Activated CD4-positive, alpha-beta T cell treated with anti-CD3 and anti-CD28 coated beads for 48 hours (primary cell): ENCODE measurements around the gene CDK19.
"Not testable (repeated sequence)": the region's sequence is repeated elsewhere in the genome, so short reads cannot be mapped to it uniquely, and the experiment has no call there.

Experiments used
- DNase-seq: peaks from one replicate; pipeline ENCODE4 v3.0.0-alpha.2; 2020

The CDK19 gene

GRCh38 chr6:110813338-110814101, 1.7 kb downstream of the CDK19 start:
- no peak for DNase-seq

GRCh38 chr6:110812719-110813118, 2.5 kb downstream of the CDK19 start:
- no peak for DNase-seq

- no peak for DNase-seq
Observed at GRCh38 chr6:110810896-110811586, 4.2 kb downstream of the CDK19 start.

- no peak for DNase-seq
Observed at GRCh38 chr6:110809792-110810191, 5.5 kb downstream of the CDK19 start.

GRCh38 chr6:110802175-110802574, 13.1 kb downstream of the CDK19 start:
- DNase-seq = not testable (repeated sequence)

GRCh38 chr6:110800839-110801196, 14.5 kb downstream of the CDK19 start:
- no peak for DNase-seq

GRCh38 chr6:110800196-110800838, 15.0 kb downstream of the CDK19 start:
- no peak for DNase-seq

GRCh38 chr6:110799655-110800054, 15.6 kb downstream of the CDK19 start:
- DNase-seq = no peak

- no peak for DNase-seq
Observed at GRCh38 chr6:110799189-110799588, 16.1 kb downstream of the CDK19 start.

GRCh38 chr6:110795271-110795670, 20.0 kb downstream of the CDK19 start:
- DNase-seq = no peak

- no peak for DNase-seq
Observed at GRCh38 chr6:110786696-110787095, 28.6 kb downstream of the CDK19 start.

- DNase-seq = no peak
Observed at GRCh38 chr6:110786271-110786670, 29.0 kb downstream of the CDK19 start.

- DNase-seq = no peak
Observed at GRCh38 chr6:110784610-110784979, 30.7 kb downstream of the CDK19 start.

GRCh38 chr6:110781522-110782214, 33.6 kb downstream of the CDK19 start:
- no peak for DNase-seq

- no peak for DNase-seq
Observed at GRCh38 chr6:110778333-110778732, 36.9 kb downstream of the CDK19 start.

GRCh38 chr6:110777636-110778035, 37.6 kb downstream of the CDK19 start:
- no peak for DNase-seq

GRCh38 chr6:110776413-110776812, 38.9 kb downstream of the CDK19 start:
- no peak for DNase-seq

- no peak for DNase-seq
Observed at GRCh38 chr6:110769923-110770322, 45.3 kb downstream of the CDK19 start.

- no peak for DNase-seq
Observed at GRCh38 chr6:110768057-110768456, 47.2 kb downstream of the CDK19 start.

GRCh38 chr6:110761371-110761770, 53.9 kb downstream of the CDK19 start:
- DNase-seq = no peak

GRCh38 chr6:110760589-110760988, 54.7 kb downstream of the CDK19 start:
- DNase-seq = no peak

GRCh38 chr6:110760098-110760497, 55.2 kb downstream of the CDK19 start:
- not testable (repeated sequence) for DNase-seq

- DNase-seq = no peak
Observed at GRCh38 chr6:110757926-110758325, 57.3 kb downstream of the CDK19 start.

GRCh38 chr6:110756817-110757216, 58.5 kb downstream of the CDK19 start:
- DNase-seq = no peak
